GM12878 (cell line): Measurements from ENCODE around the gene AREG. TPM values are rescaled to one million over a fixed set of nuclear protein-coding genes. Genes with fewer than 3 reads are reported as not detected.

Experiments used
- ATAC-seq: fragments of 200-7000 bp; cut with Tn5 transposase; 3 replicates; pipeline ENCODE4 v1.9.1; 2020; ENCODE audit warnings: mild to moderate bottlenecking, moderate library complexity
- BruUV-seq: library from RNA; stranded (reverse); fragments of 400-500 nt; replicated peaks from 2 replicates; lab custom pipeline; 2021; lab: Mats Ljungman, UMichigan
- CTCF ChIA-PET: fragments of 300-600 bp; sonication (Branson Sonifier 250); formaldehyde crosslinking; extraction: SDS; loops from one replicate; lab custom pipeline; 2021; ENCODE audit warnings: inconsistent platforms; lab: Yijun Ruan, JAX
- POLR2A ChIA-PET: fragments of 350-600 bp; formaldehyde crosslinking; extraction: SDS; loops from one replicate; lab custom pipeline; 2021; ENCODE audit warnings: inconsistent platforms; lab: Charles Lee
- RAD21 ChIA-PET: fragments of 300-600 bp; sonication (Branson Sonifier 250); formaldehyde crosslinking; loops from one replicate; lab custom pipeline; 2023; ENCODE audit warnings: antibody characterized with exemption; ENCODE audit not compliant: unreplicated experiment; lab: Charles Lee
- SMC1A ChIA-PET: fragments of 300-600 bp; sonication (Branson Sonifier 250); formaldehyde crosslinking; loops from one replicate; lab custom pipeline; 2023; ENCODE audit not compliant: unreplicated experiment, uncharacterized antibody; lab: Charles Lee
- DNase-seq: peaks from one replicate; pipeline ENCODE4 v3.0.0-alpha.2; 2011; ENCODE audit warnings: low read depth, low spot score
- FAIRE-seq: peaks from 3 replicates; lab custom pipeline; 2011; peaks lifted over from hg19 to GRCh38; lab: Jason Lieb, UNC
- H2AFZ ChIP-seq: 2 replicates; pipeline ENCODE4 v1.6.0; 2011; ENCODE audit warnings: low read depth, low read length, control low read depth; ENCODE audit not compliant: control insufficient read depth
- H3K27ac ChIP-seq: 2 replicates; pipeline ENCODE4 v1.5.1; 2011; ENCODE audit warnings: control low read depth; ENCODE audit not compliant: control insufficient read depth, insufficient read depth
- H3K27me3 ChIP-seq, 2 experiments: replicated peaks in 1 of 2; 2 replicates each; pipeline versions ENCODE4 v1.6.0 to v1.6.1; 2011; ENCODE audit warnings: low read length in 1 of 2; ENCODE audit not compliant: control insufficient read depth in 2 of 2, insufficient read depth in 2 of 2
- H3K36me3 ChIP-seq, 2 experiments: 2 replicates each; pipeline ENCODE4 v1.5.1; 2011; ENCODE audit warnings: low read length in 1 of 2; ENCODE audit not compliant: control insufficient read depth in 2 of 2, insufficient read depth in 2 of 2
- H3K4me1 ChIP-seq: 2 replicates; pipeline ENCODE4 v1.6.1; 2011; ENCODE audit warnings: mild to moderate bottlenecking, low read length, moderate library complexity, mixed read lengths; ENCODE audit not compliant: control insufficient read depth, insufficient read depth
- H3K4me2 ChIP-seq: 2 replicates; pipeline ENCODE4 v1.6.0; 2011; ENCODE audit warnings: control low read depth; ENCODE audit not compliant: control insufficient read depth, insufficient read depth
- H3K4me3 ChIP-seq: fragments of 200-600 bp; sonication (generic); 2 replicates; pipeline ENCODE4 v1.5.1; 2016
- H3K79me2 ChIP-seq: 2 replicates; pipeline ENCODE4 v1.6.0; 2011; ENCODE audit warnings: low read length; ENCODE audit not compliant: control insufficient read depth, insufficient read depth
- H3K9ac ChIP-seq: 2 replicates; pipeline ENCODE4 v1.8.0; 2011; ENCODE audit warnings: low read length, control low read depth, mixed read lengths; ENCODE audit not compliant: control insufficient read depth, insufficient read depth
- H3K9me3 ChIP-seq: replicated peaks from 3 replicates; pipeline ENCODE4 v1.5.1; 2011; ENCODE audit warnings: mild to moderate bottlenecking, low read length; ENCODE audit not compliant: control insufficient read depth, insufficient read depth
- H4K20me1 ChIP-seq: 2 replicates; pipeline ENCODE4 v1.6.0; 2011; ENCODE audit not compliant: control insufficient read depth, insufficient read depth
- JUND ChIP-seq: IDR thresholded peaks from 2 replicates; pipeline ENCODE4 v1.6.1; 2012; ENCODE audit warnings: low read depth, mild to moderate bottlenecking, low read length, improper control_type of control experiment, moderate library complexity
- NR2F1 ChIP-seq: fragments of 450-650 bp; conservative IDR thresholded peaks from 2 replicates; pipeline ENCODE4 v1.6.1; 2017; ENCODE audit warnings: mild to moderate bottlenecking
- PML ChIP-seq: IDR thresholded peaks from 2 replicates; pipeline ENCODE4 v1.6.1; 2012; ENCODE audit warnings: low read length, inconsistent platforms
- SREBF1 ChIP-seq: IDR thresholded peaks from 2 replicates; pipeline ENCODE4 v1.6.1; 2012; ENCODE audit warnings: mild to moderate bottlenecking, low read length
- WGBS: methylation state at CpG from one replicate; pipeline ENCODE4 v1.1.6; 2016; ENCODE audit warnings: low lambda C conversion rate; ENCODE audit not compliant: insufficient replicate concordance, insufficient coverage; ENCODE audit errors: missing lambda C conversion rate; 5-methylcytosine and 5-hydroxymethylcytosine counted together
- in situ Hi-C: fragments of 300-500 bp; cut with MboI; formaldehyde crosslinking; loops from 9 replicates; pipeline ENCODE4 v1.14.3; 2018; ENCODE audit warnings: mixed read lengths
- intact Hi-C: fragments of 100-400 bp; cut with micrococcal nuclease; formaldehyde crosslinking; loops from one replicate; pipeline ENCODE4 v1.14.2; 2022; ENCODE audit not compliant: unreplicated experiment
- polyA plus RNA-seq, 11 experiments: library from polyadenylated mRNA; depleted of rRNA in 4 of 11; unstranded in 6 of 11; stranded (reverse) in 5 of 11; fragments of >200 nt; fragmentation: Nextera tagmentation in 4 of 11; fragmentation: Illumina TruSeq in 1 of 11; extraction: Ambion mirVana in 4 of 11; extraction: Trizol in 1 of 11; gene quantifications; 1 replicate in 1 of 11; 2 replicates in 10 of 11; pipeline versions ENCODE4 v1.2.1 to v1.2.3, GENCODE V29; 2011 to 2016; ENCODE audit warnings: inconsistent platforms in 2 of 11, missing spikeins in 2 of 11, low read depth in 1 of 11
- total RNA-seq, 4 experiments: library from RNA; depleted of rRNA in 3 of 4; stranded (reverse); fragments of >200 nt in 3 of 4; fragmentation: Illumina TruSeq in 1 of 4; extraction: Trizol in 1 of 4; gene quantifications; 2 replicates each; pipeline versions ENCODE4 v1.2.1 to v1.2.3, GENCODE V29; 2013 to 2021
- TF ChIP-seq, protein P1 (sequence below): fragments of 450-650 bp; IDR thresholded peaks from 2 replicates; pipeline ENCODE4 v1.6.1; 2014; ENCODE audit warnings: mild to moderate bottlenecking
- TF ChIP-seq, protein P2 (sequence below): fragments of 450-650 bp; IDR thresholded peaks from 2 replicates; pipeline ENCODE4 v1.6.1; 2017; ENCODE audit warnings: low read depth, mild to moderate bottlenecking, moderate library complexity

Gene AREG
- total and polyA plus RNA-seq, 10 of the 15 experiments (the other 5 are each of a cell fraction or from before 2014, with no cell fraction given): 0.25 to 0.37 TPM; not detected in 8

DNA sequence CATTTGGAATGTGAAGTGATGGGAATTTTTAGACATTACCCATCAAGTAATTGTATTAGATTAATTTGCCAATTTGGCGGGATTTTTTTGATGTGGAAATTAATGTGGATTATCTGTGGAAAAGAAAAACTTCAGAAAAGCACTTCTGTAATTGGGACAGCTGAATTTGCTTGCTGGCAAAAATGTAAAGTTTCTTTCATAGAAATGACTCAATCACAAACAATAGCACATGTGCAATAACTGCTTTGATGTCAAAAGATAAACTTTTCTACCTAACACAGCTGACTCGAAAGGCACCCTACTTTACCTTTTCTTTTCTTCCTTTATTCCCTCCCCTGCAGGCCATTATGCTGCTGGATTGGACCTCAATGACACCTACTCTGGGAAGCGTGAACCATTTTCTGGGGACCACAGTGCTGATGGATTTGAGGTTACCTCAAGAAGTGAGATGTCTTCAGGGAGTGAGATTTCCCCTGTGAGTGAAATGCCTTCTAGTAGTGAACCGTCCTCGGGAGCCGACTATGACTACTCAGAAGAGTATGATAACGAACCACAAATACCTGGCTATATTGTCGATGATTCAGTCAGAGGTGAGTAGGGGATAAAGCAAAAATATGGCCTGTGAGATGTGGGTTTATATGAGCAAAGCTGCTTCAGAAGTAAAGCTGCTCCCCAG is 1.4 kb downstream of the AREG start:
- H3K9ac ChIP-seq: no peak overlapping the region

More for the DNA sequence above, 1.4 kb downstream of the AREG start:
- no peak overlapping the region for H3K27ac ChIP-seq
- in situ Hi-C loops (no loop called here), intact Hi-C loops (loop anchor here (5.0 kb wide), 1 partner anchor 69 kb away; no protein-coding TSS in a partner anchor)
- no peaks in the 10 kb centered on the region for H4K20me1 ChIP-seq
- no peaks in the 10 kb centered on the region for H3K9me3 ChIP-seq
- 78% methylated on average over 8 of the region's 8 CpGs for WGBS
- ATAC-seq: no peak
- no TSS peak for BruUV-seq
- TF ChIP-seq SREBF1 (no peak), PML (no peak), JUND (no peak), NR2F1 (no peak)
- TF ChIP-seq, protein P1, sequence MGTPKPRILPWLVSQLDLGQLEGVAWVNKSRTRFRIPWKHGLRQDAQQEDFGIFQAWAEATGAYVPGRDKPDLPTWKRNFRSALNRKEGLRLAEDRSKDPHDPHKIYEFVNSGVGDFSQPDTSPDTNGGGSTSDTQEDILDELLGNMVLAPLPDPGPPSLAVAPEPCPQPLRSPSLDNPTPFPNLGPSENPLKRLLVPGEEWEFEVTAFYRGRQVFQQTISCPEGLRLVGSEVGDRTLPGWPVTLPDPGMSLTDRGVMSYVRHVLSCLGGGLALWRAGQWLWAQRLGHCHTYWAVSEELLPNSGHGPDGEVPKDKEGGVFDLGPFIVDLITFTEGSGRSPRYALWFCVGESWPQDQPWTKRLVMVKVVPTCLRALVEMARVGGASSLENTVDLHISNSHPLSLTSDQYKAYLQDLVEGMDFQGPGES: no peak
- TF ChIP-seq, protein P2, sequence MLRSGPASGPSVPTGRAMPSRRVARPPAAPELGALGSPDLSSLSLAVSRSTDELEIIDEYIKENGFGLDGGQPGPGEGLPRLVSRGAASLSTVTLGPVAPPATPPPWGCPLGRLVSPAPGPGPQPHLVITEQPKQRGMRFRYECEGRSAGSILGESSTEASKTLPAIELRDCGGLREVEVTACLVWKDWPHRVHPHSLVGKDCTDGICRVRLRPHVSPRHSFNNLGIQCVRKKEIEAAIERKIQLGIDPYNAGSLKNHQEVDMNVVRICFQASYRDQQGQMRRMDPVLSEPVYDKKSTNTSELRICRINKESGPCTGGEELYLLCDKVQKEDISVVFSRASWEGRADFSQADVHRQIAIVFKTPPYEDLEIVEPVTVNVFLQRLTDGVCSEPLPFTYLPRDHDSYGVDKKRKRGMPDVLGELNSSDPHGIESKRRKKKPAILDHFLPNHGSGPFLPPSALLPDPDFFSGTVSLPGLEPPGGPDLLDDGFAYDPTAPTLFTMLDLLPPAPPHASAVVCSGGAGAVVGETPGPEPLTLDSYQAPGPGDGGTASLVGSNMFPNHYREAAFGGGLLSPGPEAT: no peak
- H3K79me2 ChIP-seq: no peaks in the 10 kb centered on the region
- no peak overlapping the region for H3K4me2 ChIP-seq
- H3K27me3 ChIP-seq: peaks cover 0 to 1% of the 10 kb centered on the region in 2 experiments; a peak in 2 of 4 replicates
- ChIA-PET RAD21 (no interaction called here), POLR2A (no interaction called here), CTCF (interaction anchor here (0.9 to 1.0 kb wide), 2 partner anchors 10 to 15 kb away, joined by 3 to 5 read pairs; no protein-coding TSS in a partner anchor), SMC1A (no interaction called here)
- no peak for DNase-seq
- FAIRE-seq: no peak
- no peak overlapping the region for H2AFZ ChIP-seq
- no peaks in the 10 kb centered on the region for H3K36me3 ChIP-seq
- no peak overlapping the region for H3K4me3 ChIP-seq
- H3K4me1 ChIP-seq: peaks cover 3% of the 10 kb centered on the region; the same call in 1 of the 2 replicates
